Uterus (tissue), 2 donors: ENCODE data around the gene NTN5.
"Not testable (repeated sequence)": the region's sequence is repeated elsewhere in the genome, so short reads cannot be mapped to it uniquely, and the experiment has no call there.

Experiments
- CTCF ChIP-seq, 4 experiments: fragments of 200-600 bp in 2 of 4; fragments of 450-650 bp in 2 of 4; sonication (generic) in 2 of 4; IDR thresholded peaks; one replicate each; pipeline ENCODE4 v1.5.1; 2016 to 2019; ENCODE audit warnings: antibody characterized with exemption in 4 of 4, mild to moderate bottlenecking in 2 of 4, moderate library complexity in 1 of 4
- POLR2A ChIP-seq, 2 donors: fragments of 450-650 bp; IDR thresholded peaks; one replicate each; pipeline ENCODE4 v1.6.1; 2016; ENCODE audit warnings: antibody characterized with exemption in 2 of 2, mild to moderate bottlenecking in 1 of 2, moderate library complexity in 1 of 2

GRCh38 chr19:48686637-48687036, 13.8 kb upstream of the NTN5 start:
- not testable (repeated sequence) for TF ChIP-seq CTCF, POLR2A (IDR thresholded peaks at IDR 0.05)
